ENCODE data around the gene DCST2.
"Not testable (repeated sequence)": the region's sequence is repeated elsewhere in the genome, so short reads cannot be mapped to it uniquely, and the experiment has no call there.

DCST2 gene

GRCh38 chr1:154989195-154989860 lies 44.3 kb downstream of the DCST2 start:
- no peak overlapping the region for H3K9ac ChIP-seq (ENCODE audit: low read depth, low read length)
- no peaks in the 10 kb centered on the region for H3K9me3 ChIP-seq (ENCODE audit: control insufficient read depth, insufficient read depth, low read length)
- peaks cover 12% of the 10 kb centered on the region; the same call in 1 of the 2 replicates for H3K4me1 ChIP-seq (ENCODE audit: insufficient read depth, low read length)
- peaks cover 14% of the 10 kb centered on the region for H3K36me3 ChIP-seq (ENCODE audit: insufficient read depth, low read length)

- H3K9ac ChIP-seq (ENCODE audit: low read depth, low read length), result no peak overlapping the region
Observed at GRCh38 chr1:154988058-154988954, 45.3 kb downstream of the DCST2 start.

GRCh38 chr1:154987326-154987725 lies 46.3 kb downstream of the DCST2 start:
- peaks cover 14% of the 10 kb centered on the region for H3K36me3 ChIP-seq (ENCODE audit: insufficient read depth, low read length)
- peaks cover 8% of the 10 kb centered on the region; the same call in 1 of the 2 replicates for H3K4me1 ChIP-seq (ENCODE audit: insufficient read depth, low read length)
- no peak overlapping the region for H3K9ac ChIP-seq (ENCODE audit: low read depth, low read length)
- H3K9me3 ChIP-seq (ENCODE audit: control insufficient read depth, insufficient read depth, low read length), result no peaks in the 10 kb centered on the region

More at GRCh38 chr1:154988058-154988954, 45.3 kb downstream of the DCST2 start:
- Histone ChIP-seq H3K9me3 (ENCODE audit: control insufficient read depth, insufficient read depth, low read length) (no peaks in the 10 kb centered on the region), H3K36me3 (ENCODE audit: insufficient read depth, low read length) (peaks cover 14% of the 10 kb centered on the region), H3K4me1 (ENCODE audit: insufficient read depth, low read length) (peaks cover 9% of the 10 kb centered on the region; the same call in 1 of the 2 replicates)

GRCh38 chr1:154986736-154987135 lies 46.8 kb downstream of the DCST2 start:
- not testable (repeated sequence) for H3K9me3 ChIP-seq (ENCODE audit: control insufficient read depth, insufficient read depth, low read length); H3K4me1 ChIP-seq (ENCODE audit: insufficient read depth, low read length); H3K9ac ChIP-seq (ENCODE audit: low read depth, low read length)
- peaks cover 14% of the 10 kb centered on the region for H3K36me3 ChIP-seq (ENCODE audit: insufficient read depth, low read length)

- H3K9me3 ChIP-seq (ENCODE audit: control insufficient read depth, insufficient read depth, low read length), result no peaks in the 10 kb centered on the region
- H3K36me3 ChIP-seq (ENCODE audit: insufficient read depth, low read length), result peaks cover 21% of the 10 kb centered on the region
- peaks cover 9% of the 10 kb centered on the region; the same call in 1 of the 2 replicates for H3K4me1 ChIP-seq (ENCODE audit: insufficient read depth, low read length)
- peak overlapping the region; percentile 82 for H3K9ac ChIP-seq (ENCODE audit: low read depth, low read length)
Observed at GRCh38 chr1:154983776-154984466, 49.7 kb downstream of the DCST2 start.

- Histone ChIP-seq H3K36me3 (ENCODE audit: insufficient read depth, low read length) (peaks cover 23% of the 10 kb centered on the region), H3K9ac (ENCODE audit: low read depth, low read length) (peak within 1 kb of the TSS; percentile 82), H3K9me3 (ENCODE audit: control insufficient read depth, insufficient read depth, low read length) (no peaks in the 10 kb centered on the region), H3K4me1 (ENCODE audit: insufficient read depth, low read length) (peaks cover 9% of the 10 kb centered on the region; the same call in 1 of the 2 replicates)
Observed at GRCh38 chr1:154982897-154983648, 50.5 kb downstream of the DCST2 start, which contains the start of gene FLAD1. TSS of gene FLAD1 (plus strand) at chr1:154983344. CDS start at chr1:154983695, 351 bp downstream.

GRCh38 chr1:154982341-154982740 lies 51.2 kb downstream of the DCST2 start:
- Histone ChIP-seq H3K4me1 (ENCODE audit: insufficient read depth, low read length) (peaks cover 9% of the 10 kb centered on the region; the same call in 1 of the 2 replicates), H3K36me3 (ENCODE audit: insufficient read depth, low read length) (peaks cover 17% of the 10 kb centered on the region), H3K9me3 (ENCODE audit: control insufficient read depth, insufficient read depth, low read length) (no peaks in the 10 kb centered on the region), H3K9ac (ENCODE audit: low read depth, low read length) (peak overlapping the region; percentile 49; the same call in 1 of the 2 replicates)

GRCh38 chr1:154978360-154978759 lies 55.2 kb downstream of the DCST2 start:
- Histone ChIP-seq H3K9me3 (ENCODE audit: control insufficient read depth, insufficient read depth, low read length) (no peaks in the 10 kb centered on the region), H3K9ac (ENCODE audit: low read depth, low read length) (no peak overlapping the region), H3K4me1 (ENCODE audit: insufficient read depth, low read length) (peaks cover 7% of the 10 kb centered on the region), H3K36me3 (ENCODE audit: insufficient read depth, low read length) (peaks cover 15% of the 10 kb centered on the region; the same call in 1 of the 2 replicates)

- H3K4me1 ChIP-seq (ENCODE audit: insufficient read depth, low read length); H3K9ac ChIP-seq (ENCODE audit: low read depth, low read length); H3K9me3 ChIP-seq (ENCODE audit: control insufficient read depth, insufficient read depth, low read length): not testable (repeated sequence)
- peaks cover 15% of the 10 kb centered on the region; the same call in 1 of the 2 replicates for H3K36me3 ChIP-seq (ENCODE audit: insufficient read depth, low read length)
Observed at GRCh38 chr1:154977762-154978161, 55.8 kb downstream of the DCST2 start.

- Histone ChIP-seq H3K9me3 (ENCODE audit: control insufficient read depth, insufficient read depth, low read length) (no peaks in the 10 kb centered on the region), H3K9ac (ENCODE audit: low read depth, low read length) (peak overlapping the region; percentile 69), H3K36me3 (ENCODE audit: insufficient read depth, low read length) (peaks cover 13% of the 10 kb centered on the region; the same call in 1 of the 2 replicates), H3K4me1 (ENCODE audit: insufficient read depth, low read length) (peaks cover 11% of the 10 kb centered on the region)
Observed at GRCh38 chr1:154975409-154976059, 58.0 kb downstream of the DCST2 start.

GRCh38 chr1:154974808-154975408 lies 58.7 kb downstream of the DCST2 start:
- Histone ChIP-seq H3K4me1 (ENCODE audit: insufficient read depth, low read length) (peaks cover 11% of the 10 kb centered on the region), H3K9me3 (ENCODE audit: control insufficient read depth, insufficient read depth, low read length) (no peaks in the 10 kb centered on the region)

GRCh38 chr1:154974102-154974807 lies 59.3 kb downstream of the DCST2 start, which contains the start of gene CKS1B:
TSS of gene CKS1B (plus strand) at chr1:154974681. CDS start at chr1:154974746, 65 bp downstream.
- Histone ChIP-seq H3K9ac (ENCODE audit: low read depth, low read length) (peak within 1 kb of the TSS; percentile 69), H3K4me1 (ENCODE audit: insufficient read depth, low read length) (peaks cover 11% of the 10 kb centered on the region), H3K36me3 (ENCODE audit: insufficient read depth, low read length) (peaks cover 8% of the 10 kb centered on the region; the same call in 1 of the 2 replicates)

More at GRCh38 chr1:154974808-154975408, 58.7 kb downstream of the DCST2 start:
- Histone ChIP-seq H3K9ac (ENCODE audit: low read depth, low read length) (peak overlapping the region; percentile 69), H3K36me3 (ENCODE audit: insufficient read depth, low read length) (peaks cover 13% of the 10 kb centered on the region; the same call in 1 of the 2 replicates)

More at GRCh38 chr1:154974102-154974807, 59.3 kb downstream of the DCST2 start, which contains the start of gene CKS1B:
- H3K9me3 ChIP-seq (ENCODE audit: control insufficient read depth, insufficient read depth, low read length), result no peaks in the 10 kb centered on the region

All from ES-I3 (cell line).